T-helper 9 cell (primary cell): ENCODE measurements around the gene CHD2.
"Not testable (repeated sequence)": the region's sequence is repeated elsewhere in the genome, so short reads cannot be mapped to it uniquely, and the experiment has no call there.

Experiments
- DNase-seq: peaks from one replicate; pipeline ENCODE4 v3.0.0-alpha.2; 2020

Gene CHD2

DNA sequence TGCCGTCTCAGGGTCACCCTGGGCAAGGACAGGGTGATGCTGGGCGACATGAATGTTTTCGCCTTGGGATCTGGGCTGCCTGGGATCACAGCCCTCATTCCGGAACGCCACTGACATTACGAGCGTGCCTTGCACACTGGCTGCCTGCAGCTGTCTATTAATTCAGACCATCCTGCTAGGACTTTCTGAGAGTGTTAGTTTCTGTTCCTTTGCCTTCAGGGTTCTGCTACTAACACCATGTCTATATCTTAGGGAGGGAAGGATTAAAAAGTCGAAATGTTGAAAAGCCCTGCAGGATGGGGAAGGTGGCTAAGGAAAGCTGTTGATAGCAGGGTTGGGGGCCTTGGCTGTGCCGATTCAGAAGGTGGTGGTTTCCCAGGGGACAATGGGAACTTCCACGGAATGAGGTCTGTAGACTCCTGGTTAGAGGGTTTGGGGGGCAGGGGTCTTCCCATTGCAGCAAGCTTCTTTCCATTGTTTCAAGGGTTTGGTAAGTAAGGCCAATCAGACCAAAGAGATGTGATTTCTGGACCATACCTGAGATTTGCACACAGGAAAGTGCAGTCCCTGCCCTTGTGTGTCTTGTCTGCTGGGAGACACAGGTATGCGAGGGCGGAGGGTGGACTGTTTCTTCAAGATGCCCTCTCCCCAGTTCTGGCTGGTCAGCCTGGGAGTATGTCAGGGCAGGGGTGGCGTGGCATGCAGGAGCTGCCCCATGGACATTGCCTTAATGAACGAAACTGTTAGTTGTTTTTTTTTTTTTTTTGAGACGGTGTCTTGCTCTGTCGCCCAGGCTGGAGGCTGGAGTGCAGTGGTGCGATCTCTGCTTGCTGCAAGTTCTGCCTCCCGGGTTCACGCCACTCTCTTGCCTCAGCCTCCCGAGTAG, 137.9 kb downstream of the CHD2 start:
- DNase-seq: no peak

DNA sequence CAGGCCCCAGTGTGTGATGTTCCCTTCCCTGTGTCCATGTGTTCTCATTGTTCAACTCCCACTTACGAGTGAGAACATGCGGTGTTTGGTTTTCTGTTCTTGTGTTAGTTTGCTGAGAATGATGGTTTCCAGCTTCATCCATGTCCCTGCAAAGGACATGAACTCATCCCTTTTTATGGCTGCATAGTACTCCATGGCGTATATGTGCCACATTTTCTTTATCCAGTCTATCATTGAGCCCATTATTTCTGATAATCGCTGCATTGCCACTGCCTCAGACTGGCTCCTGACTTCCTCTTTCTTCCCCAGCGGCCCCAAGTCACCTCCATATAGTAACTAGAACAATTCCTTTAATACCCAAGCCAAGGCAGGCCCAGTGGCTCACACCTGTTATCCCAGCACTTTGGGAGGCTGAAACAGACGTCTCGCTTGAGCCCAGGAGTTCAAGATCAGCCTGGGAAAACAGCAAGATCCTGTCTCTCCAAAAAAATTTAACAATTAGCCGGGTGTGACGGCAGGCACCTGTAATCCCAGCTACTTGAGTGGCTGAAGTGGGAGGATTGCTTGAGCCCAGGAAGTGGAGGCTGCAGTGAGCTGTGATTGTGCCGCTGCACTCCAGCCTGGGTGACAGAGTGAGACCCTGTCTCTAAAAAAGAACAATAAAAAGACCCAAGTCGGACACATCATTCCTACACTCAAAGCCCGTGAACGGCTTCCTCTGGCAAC, 139.6 kb downstream of the CHD2 start:
- not testable (repeated sequence) for DNase-seq

DNA sequence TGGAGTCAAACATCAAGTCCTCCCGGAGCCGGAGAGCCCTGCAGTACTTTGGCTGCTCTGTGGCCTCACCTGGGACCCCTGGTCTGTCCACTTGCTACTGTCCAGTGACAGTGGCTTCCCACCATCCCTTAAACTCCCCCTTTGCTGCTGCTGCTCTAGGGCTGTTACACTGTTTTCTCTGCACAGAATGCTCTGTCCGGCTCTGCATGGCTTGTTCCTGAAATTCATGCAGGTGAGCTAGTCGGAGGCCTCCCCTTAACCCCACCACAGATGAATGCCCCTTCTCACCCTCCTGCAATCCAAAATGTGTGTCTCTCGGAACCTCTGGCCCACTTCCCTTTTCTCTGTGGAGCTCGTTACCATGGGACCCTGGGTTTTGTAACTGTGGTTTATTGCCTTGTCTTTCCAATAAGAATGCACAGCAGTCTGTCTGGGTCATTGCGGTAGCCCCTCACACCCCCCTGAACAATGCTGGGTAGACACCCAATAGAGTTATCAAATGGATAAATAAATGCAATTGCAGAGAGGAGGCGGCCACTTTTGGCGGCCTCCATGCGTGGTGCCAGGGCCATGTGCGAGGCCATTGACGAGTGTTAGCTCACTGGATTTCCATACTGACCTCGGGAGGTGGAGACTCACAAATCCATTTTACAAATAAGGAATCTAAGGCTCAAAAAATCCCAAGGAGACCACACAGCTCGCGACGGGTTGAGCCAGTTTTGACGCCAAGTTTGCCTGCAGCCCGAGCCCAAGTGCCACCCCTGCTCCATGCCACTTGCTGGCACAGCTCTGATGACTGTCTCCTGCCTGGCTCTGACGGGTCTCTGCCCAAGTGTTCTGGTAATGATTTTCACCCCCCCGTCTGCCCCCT, 140.4 kb downstream of the CHD2 start:
- no peak for DNase-seq

DNA sequence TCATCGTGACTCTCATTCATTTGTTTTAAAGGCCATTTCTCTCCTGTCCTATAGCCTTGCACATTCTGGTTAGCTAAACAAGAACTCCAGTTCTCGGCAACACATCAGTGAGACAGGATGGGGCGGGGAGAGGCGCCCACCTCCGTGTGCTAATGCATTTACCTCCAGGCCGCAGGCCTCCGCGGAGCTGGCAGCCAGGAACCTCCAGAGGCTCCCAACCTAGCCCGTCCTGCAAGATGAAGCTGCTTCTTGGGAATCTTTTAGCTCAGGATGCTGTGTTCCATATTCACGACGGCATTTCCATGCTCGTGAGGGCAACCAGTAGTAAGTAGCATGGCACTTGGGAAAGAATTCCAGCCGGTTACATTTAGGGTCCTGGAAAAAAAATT, 141.0 kb downstream of the CHD2 start:
- no peak for DNase-seq

DNA sequence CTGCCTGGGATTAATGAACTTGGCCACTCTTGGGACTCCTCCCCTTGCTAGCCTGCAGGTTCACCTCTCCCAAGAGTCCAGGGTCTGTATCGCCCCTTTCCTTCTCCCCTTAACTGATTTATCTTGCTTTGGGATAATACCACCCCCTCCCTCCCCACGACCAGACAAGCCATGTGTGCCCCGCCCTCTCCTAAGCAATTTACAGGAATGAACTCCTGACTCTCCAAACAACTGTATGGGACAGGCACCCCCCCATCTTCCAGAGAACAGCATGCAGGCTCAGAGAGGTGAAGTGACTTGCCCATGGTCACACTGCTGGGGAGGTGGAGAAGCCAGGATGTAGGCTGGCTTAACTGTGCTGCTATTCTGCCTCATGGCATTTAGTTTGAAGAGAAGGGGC, 142.1 kb downstream of the CHD2 start:
- DNase-seq: no peak

DNA sequence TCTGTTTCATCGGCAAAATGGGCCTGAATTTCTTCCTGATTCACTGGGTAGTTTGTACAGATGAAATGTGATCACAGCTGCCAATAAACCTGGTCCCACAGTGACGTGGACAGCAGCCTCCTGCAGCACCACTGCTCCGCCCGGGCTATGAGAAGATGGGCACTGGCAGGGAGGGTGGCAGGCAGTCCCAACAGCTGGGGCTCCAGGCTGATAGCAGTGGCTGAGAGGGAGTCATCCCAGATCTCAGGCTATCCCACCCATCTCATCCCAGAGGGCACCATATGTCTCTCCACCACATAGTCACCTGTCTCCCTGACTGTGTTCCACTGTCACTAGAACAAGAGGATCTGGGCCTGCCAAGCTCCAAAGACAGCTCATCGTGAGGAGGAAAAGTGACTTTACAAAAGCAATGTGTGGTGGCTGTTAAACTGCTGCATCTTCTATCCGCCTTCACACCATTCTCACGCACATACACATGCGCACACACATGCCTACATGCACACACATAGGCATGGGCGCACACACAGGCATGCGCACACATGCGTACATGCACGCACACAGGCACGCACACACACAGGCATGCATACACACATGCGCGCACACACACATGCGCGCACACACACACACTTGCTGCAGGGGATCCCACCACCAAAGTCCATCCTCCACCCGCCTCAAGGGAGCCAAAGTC, 142.7 kb downstream of the CHD2 start:
- DNase-seq: no peak

DNA sequence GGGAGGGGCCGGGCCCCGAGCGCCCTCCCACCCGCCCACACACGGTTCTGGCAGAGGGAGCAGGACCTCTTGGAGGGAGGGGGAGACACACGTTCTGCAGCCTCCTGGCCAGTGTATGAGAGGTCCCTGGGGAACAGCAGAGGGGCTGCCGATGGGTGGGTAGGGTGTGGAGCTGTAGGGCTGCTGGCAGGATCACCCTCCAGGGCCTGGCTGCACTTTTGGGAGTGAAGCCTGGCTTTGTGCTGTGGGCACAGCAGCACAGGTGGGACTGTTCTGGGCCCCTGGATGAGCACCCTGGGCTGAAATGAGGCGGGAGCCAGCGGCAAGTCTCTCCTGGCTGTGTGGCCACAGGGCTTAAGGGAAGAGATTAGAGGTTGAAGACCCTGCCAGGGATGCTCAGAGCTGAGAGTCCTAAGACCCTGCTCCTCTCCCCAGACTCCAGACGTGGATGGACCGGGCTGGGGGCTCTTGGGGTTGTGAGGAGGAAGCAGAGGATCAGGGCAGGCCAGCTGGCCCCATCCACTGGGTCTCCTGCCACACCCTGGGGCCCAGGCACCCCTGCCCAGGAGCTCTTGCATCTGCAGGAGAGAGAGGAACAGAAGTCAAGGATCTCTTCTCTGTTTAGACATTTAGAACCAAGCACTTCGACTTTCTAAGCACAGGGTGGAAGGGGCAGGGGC, 143.6 kb downstream of the CHD2 start:
- no peak for DNase-seq

DNA sequence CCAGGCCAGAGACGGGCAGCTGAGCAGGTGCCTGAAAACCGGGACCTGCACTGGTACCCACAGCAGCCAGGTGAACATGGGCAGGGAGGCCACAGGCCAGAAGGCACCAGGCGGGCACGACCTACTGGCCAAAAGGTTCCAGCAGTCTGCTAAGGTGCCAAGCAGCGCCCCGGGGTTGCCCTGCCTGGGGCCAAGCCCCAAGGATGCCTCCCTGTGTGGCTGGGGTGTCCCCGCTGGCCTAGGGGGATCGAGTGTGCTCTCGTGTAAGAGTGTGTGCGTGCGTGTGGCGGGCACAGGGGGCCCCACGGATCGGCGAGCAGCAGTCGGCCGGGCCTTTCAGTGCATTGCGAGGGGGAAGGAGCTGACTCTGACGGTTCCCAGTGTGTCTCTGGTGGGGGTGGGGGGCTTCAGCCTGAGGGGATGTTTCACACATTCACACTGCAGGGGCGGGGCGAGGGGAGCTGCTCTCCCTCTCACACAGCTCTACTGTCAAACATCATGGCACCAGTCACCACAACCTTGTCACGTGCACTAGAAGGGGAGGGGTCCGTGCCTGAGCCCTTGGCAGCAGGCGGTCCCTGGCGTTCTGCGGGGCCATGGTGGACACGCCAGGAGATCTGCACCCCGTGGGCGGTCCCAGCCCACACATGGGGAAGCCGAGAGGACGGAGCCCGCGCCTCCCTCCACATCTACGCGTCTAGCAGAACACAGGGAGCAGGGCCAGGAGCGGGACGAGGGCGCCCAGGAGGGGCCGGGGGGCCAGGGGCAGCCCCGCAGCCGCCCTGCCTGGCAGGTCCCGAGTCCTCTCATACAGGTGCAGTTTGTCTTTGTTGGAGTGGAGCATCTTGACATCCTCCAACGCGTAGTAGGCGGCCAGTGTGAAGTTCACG, 144.4 kb downstream of the CHD2 start:
- DNase-seq: no peak

DNA sequence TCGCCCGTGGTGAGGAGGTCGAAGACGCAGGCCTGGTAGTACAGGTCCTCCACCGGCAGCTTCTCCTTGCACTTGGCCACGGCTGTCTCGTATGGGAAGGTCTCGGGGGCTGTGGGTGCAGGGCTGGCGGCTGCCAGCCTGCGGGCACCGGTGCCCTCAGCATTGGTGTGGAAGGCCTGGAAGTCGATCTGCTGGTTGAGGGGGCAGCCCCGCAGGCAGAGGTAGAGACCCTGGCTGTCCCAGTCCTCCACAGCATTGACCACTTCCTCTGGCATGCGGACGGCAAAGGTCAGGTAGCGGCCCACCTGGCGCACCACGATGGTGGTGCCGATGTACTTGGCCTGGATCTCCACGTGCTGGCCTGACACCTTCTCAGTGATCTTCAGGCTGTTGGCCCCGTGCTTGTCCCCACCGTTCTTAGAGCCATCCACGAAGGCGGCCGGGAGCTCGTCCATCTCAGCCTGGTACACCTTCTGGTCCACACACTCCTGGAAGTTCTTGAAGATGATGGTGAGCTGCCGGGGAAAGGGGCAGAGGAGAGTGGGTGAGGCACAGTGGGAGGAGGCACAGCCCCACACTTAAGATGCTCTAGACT, 145.2 kb downstream of the CHD2 start:
- DNase-seq: no peak

DNA sequence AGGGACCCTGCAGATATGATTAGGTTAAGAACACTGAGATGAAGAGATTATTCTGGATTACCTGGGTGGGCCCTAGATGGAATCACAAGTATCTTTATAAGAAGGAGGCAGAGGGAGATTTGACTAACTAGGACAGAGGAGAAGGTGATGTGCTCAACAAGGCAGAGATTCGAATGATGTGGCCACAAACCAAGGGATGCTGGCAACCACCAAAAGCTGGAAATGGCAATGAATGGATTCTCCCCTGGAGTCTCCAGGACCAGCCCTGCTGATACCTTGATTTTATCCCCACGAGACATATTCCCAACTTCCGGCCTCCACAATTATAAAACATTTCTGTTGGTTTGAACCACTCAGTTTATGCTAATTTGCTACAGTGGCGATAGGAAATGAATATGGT, 146.0 kb downstream of the CHD2 start:
- no peak for DNase-seq

DNA sequence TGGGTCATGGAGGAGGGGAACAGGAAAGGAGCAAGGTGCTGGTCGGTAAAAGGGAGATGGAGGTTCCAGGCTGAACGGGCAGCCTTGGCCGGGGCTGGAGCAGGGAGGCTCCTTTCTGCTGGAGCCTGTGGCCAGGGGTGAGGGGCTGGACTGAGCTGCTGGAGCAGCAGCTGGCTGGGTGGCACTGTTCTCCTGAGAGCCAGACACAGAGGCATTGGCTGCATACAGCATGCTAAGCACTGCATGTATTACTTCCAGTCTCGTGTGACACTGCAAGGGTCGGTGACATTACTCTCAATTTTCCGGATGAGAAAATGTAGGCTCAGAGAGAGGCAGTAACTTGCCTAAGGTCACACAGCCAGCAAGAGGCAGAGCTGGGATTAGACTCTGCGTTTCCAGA, 146.6 kb downstream of the CHD2 start:
- no peak for DNase-seq

DNA sequence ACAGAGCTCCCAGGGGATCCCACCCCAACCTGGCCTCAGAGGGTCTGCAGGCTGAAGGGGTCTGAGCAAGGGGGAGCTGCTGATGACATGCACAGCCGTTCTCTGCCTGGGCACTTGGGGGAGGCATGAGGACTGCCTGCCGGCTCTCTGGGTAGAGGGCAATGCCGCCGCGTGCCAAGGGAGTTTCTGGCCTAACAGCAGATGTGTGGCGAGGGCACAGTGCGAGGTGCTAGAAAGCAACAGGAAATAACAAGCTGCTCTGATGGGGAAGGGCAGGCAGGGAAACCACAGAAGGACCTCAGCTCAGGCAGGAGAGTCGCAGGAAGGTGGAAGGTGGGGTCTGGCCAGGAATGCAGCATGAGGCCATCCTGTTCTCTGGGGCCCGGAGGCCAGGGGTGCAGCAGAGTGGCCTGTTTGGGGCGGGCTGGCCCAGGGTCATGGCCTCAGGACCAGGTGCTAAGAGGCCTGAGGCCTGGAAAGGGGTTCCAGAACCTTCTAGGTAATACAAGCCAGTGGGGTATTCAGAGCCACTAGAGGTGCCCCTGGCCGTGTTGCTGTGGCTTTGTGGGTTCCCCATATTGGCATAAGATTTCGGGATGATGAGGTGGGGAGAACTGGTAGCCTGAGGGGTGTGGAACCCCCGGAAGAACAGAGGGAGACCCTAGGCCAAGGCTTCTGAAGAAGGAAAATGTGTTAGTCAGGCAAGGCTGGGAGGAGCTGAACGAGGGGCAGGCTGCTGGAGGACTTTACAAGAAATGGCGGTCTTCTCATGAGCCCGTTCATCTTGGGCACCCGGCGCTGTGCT, 147.7 kb downstream of the CHD2 start:
- DNase-seq: peak; percentile 26

DNA sequence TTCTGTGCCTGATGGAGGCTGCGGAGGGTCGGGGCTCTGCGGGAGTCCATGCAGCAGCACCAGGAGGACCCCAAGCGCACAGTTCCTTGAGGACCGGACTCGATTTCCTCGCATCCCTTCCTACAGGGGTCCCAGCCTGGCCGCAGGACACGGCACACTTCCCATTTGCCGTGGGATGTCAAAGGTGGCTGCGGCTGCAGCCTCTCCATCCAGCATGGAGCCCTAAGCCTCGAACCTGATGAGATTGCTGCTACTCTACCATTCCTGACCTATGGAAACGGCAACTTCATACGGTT, 148.2 kb downstream of the CHD2 start:
- DNase-seq: no peak

DNA sequence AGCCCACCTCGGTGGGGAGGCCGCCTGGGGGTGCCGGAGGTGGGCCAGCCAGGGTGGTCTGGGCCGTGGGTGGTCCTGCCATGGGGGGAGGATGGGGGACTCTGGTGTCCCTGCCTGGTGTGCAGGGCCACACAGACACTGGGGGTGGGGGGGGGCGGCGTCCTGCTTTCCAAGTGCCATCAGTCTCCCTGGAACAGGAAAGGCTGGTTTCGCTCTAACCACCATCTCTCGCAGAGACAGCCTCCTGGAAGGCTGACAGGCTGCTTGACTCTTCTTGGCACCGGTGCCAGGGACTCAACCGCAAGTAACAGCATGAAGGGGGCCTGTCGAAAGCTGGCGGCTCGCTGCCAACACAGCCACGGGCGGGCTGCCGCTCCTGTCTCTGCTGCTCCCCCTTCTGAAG, 148.6 kb downstream of the CHD2 start:
- DNase-seq: no peak

DNA sequence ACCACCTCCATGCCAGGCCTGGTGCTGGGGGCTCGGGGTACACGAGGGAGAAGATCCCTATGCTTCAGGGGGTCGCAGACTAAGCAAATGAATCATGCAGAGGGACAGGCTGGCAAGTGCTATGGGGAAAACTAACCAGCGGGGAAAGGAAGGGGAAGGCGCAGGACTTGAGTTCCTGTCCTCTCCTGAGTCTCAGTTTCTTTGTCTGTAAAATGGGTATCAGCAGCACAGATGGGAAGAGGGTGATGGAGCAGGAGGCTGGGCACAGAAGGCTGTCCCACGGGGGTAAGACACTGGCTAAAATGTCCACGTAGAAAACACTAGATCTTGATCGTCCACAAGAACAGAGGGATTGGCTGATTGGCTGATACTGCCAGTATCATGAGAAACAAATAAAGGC, 149.1 kb downstream of the CHD2 start:
- DNase-seq: no peak

DNA sequence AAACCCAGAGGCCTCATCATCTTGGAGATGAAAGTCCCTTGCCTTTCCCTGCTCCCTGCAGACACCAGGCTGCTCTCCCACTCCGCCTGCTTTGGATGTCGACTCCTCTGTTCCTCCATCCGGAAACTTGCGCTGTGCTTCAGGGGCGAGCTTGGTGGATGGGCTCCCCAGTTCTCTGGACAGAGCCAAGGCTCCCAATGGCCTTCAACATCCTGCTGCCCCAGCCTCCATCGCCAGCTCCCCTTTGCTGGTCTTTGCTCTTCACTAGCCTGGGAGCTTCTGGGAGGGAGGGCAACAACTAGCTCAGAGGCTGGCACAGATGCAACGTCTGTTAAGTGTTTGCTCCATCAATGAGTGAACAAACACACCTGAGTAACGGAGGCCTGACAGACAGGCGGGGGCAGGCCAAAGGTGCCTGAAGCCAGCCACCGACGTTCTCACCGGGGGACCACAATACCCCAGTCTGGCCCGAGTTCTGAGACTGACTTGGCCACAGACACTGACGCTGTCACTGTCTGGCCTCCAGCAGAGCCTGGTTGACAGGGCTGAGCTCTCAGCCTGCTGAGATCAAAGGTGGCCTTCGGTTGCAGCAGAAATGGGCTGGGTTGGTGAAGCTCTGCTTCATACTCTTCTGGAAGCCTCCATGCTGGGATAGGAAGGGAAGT, 149.9 kb downstream of the CHD2 start:
- no peak for DNase-seq

DNA sequence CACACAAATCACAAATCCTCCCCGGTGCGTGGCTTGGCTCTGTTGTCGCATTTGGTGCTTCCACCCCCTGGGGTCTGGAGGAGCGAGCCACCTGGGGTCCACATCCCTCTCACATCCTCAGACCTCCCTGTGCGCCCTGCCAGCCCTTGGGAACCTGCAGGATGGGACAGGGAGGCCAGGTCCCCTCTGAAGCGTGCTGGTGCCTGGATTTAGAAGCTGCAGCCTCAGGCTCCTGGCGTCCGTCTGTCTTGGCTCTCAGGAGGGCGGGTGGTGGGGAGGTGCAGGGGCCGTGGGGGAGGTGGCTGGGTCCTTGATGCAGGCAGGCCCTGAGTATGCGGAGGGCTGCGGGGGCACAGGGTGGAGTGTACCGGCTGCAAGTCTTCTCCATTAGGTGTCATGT, 150.5 kb downstream of the CHD2 start:
- no peak for DNase-seq

DNA sequence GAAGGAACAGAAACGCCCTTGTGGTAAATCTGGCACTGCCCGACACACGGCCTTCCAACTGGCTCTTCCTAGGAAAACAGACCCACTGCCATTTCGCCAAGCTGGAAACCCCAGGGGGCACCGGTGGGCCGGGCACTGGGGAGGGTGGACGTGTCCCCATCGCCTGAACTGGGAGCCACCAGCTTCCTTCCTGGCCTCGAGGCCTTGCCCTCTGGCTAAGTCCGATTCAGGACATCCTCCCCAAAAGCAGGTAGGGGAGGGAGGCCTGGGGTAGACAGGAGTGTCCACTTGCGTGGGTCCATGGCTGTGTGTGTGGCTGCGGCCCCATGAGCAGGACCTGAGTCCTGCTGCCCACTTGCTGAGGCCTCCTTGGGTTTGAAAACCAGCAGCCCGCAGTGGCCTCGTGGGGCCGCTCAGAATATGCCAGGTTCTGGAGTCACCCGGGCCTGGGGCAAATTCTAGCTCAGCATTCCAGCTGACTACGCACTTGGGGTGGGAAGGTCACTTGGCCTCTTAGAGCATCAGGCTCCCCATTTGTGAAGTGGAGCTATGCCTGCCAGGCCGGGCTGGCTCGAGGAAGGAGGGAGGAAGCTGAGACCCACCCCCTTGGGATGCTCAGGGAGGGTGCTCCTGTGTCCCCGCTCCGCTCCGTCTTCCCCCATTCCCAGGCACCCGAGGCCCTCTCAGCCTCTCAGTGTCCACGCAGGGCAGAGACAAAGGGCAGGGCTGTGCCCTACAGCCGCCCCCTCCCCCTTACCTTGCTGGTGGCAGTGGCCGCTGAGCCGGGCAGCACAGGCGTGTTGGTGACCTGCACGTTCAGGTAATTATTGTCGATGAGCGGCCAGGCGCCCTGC, 151.3 kb downstream of the CHD2 start:
- DNase-seq: no peak
